Ascending aorta (tissue), 2 donors: Measurements from ENCODE around the gene TRA2B. TPM values are rescaled to one million over a fixed set of nuclear protein-coding genes. Genes with fewer than 3 reads are reported as not detected.

ENCODE experiments used
- DNase-seq, 2 donors: peaks; one replicate each; pipeline ENCODE4 v3.0.0-alpha.2; 2019; ENCODE audit warnings: low spot score in 2 of 2
- H3K27ac ChIP-seq, 2 donors: fragments of 200-600 bp; sonication (generic); one replicate each; pipeline ENCODE4 v1.5.1; 2016 to 2017; ENCODE audit warnings: mild to moderate bottlenecking in 1 of 2
- H3K27me3 ChIP-seq: fragments of 200-600 bp; sonication (generic); one replicate; pipeline ENCODE4 v1.5.1; 2017
- H3K36me3 ChIP-seq, 2 donors: fragments of 200-600 bp; sonication (generic); one replicate each; pipeline ENCODE4 v1.5.1; 2016
- H3K4me1 ChIP-seq, 2 donors: fragments of 200-600 bp; sonication (generic); one replicate each; pipeline ENCODE4 v1.5.1; 2016 to 2017; ENCODE audit warnings: mild to moderate bottlenecking in 1 of 2
- H3K4me3 ChIP-seq, 2 donors: fragments of 200-600 bp; sonication (generic); one replicate each; pipeline ENCODE4 v1.5.1; 2016 to 2017; ENCODE audit warnings: mild to moderate bottlenecking in 1 of 2
- H3K9me3 ChIP-seq, 2 donors: fragments of 200-600 bp; sonication (generic); one replicate each; pipeline ENCODE4 v1.5.1; 2016
- intact Hi-C: fragments of 100-400 bp; cut with DNase I; formaldehyde crosslinking; loops from one replicate; pipeline ENCODE4 v1.15.1; 2023
- total RNA-seq: library from RNA; depleted of rRNA; stranded (reverse); fragments of >200 nt; gene quantifications from one replicate; pipeline ENCODE4 v1.1.0, GENCODE V29; 2016
- TF ChIP-seq, protein P1 (sequence below), 3 experiments: fragments of 200-600 bp in 2 of 3; fragments of 450-650 bp in 1 of 3; sonication (generic) in 2 of 3; IDR thresholded peaks; one replicate each; pipeline ENCODE4 v1.5.1; 2016 to 2019; ENCODE audit warnings: antibody characterized with exemption in 3 of 3, mild to moderate bottlenecking in 1 of 3, moderate library complexity in 1 of 3

Gene TRA2B
- total RNA-seq, 1 donor from 2014 or later, result 138 TPM

DNA sequence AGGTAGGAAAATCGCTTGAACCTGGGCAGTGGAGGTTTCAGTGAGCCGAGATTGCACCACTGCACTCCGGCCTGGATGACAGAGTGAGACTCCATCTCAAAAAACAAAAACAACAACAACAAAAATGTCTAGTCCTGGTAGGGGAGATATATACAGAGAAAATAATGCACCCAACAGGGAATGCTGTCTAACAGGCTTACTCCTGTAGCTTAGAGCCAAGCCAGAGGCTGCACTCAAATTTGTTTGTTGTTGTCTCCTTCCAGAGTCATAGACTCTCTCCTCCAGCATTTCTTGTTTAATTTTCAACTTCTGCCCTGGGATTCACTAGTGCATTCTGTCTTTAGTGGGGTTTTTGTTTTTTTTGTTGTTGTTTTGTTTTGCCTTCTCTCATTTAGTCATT, 4.6 kb upstream of the TRA2B start:
- H3K4me3 ChIP-seq, result no peak overlapping the region
- H3K9me3 ChIP-seq, result no peaks in the 10 kb centered on the region

DNA sequence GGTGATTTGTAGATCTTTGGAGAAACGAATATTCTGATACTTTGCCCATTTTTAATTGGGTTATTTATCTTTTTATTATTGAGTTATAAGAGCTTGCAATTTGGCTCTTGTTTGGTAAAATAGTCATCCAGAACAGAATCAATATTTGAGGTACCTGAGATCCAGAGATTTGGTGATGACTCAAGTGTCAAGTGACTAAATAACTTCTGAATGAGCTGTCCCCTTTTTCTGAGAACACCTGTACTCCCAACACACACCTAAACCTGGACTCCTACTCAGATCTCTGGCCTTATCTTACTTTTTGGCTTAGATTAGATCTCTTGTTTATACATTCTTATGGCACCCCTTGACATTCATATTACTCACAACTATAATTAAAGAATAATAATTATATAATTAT, 3.1 kb upstream of the TRA2B start:
- Histone ChIP-seq H3K27me3 (no peaks in the 10 kb centered on the region), H3K4me3 (no peak overlapping the region), H3K4me1 (peaks cover 0 to 7% of the 10 kb centered on the region in 2 donors), H3K9me3 (no peaks in the 10 kb centered on the region), H3K27ac (no peak overlapping the region), H3K36me3 (no peaks in the 10 kb centered on the region)
- TF ChIP-seq, protein P1, sequence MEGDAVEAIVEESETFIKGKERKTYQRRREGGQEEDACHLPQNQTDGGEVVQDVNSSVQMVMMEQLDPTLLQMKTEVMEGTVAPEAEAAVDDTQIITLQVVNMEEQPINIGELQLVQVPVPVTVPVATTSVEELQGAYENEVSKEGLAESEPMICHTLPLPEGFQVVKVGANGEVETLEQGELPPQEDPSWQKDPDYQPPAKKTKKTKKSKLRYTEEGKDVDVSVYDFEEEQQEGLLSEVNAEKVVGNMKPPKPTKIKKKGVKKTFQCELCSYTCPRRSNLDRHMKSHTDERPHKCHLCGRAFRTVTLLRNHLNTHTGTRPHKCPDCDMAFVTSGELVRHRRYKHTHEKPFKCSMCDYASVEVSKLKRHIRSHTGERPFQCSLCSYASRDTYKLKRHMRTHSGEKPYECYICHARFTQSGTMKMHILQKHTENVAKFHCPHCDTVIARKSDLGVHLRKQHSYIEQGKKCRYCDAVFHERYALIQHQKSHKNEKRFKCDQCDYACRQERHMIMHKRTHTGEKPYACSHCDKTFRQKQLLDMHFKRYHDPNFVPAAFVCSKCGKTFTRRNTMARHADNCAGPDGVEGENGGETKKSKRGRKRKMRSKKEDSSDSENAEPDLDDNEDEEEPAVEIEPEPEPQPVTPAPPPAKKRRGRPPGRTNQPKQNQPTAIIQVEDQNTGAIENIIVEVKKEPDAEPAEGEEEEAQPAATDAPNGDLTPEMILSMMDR (IDR thresholded peaks at IDR 0.05), result no peak
- no peak for DNase-seq
- intact Hi-C loops, result loop anchor here (5.0 kb wide), 1 partner anchor 41 kb away; no protein-coding TSS in a partner anchor

More for the DNA sequence above, 4.6 kb upstream of the TRA2B start:
- TF ChIP-seq, protein P1 (IDR thresholded peaks at IDR 0.05), result no peak
- no peaks in the 10 kb centered on the region for H3K27me3 ChIP-seq
- H3K36me3 ChIP-seq, result no peaks in the 10 kb centered on the region
- peak overlapping the region; percentile 66 to 78 for H3K27ac ChIP-seq
- intact Hi-C loops, result loop anchor here (5.0 kb wide), 1 partner anchor 40 kb away; no protein-coding TSS in a partner anchor
- H3K4me1 ChIP-seq, result peaks cover 0 to 7% of the 10 kb centered on the region in 2 donors
- no peak for DNase-seq

DNA sequence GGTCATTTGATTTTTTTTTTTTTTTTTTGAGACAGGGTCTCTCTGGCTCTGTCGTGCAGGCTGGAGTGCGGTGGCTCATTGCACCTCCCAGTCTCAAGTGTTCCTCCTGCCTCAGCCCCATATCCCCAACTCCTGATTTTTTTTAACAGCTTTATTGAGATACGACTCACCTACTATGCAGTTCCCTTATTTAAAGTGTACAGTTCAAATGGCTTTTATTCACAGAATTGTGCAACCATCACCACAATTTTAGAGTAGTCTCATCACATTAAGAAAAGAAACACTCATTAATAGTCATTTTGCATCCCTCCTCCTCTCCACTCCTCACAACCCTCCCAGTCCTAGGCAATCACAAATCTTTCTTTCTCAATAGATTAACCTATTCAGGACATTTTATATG, 1.9 kb upstream of the TRA2B start:
- intact Hi-C loops, result loop anchor here (5.0 to 10.0 kb wide), 6 partner anchors 43 to 995 kb away; partner anchors contain the start of genes EIF4A2, SENP2 and ST6GAL1
- Histone ChIP-seq H3K27me3 (no peaks in the 10 kb centered on the region), H3K27ac (no peak overlapping the region), H3K36me3 (no peaks in the 10 kb centered on the region), H3K4me3 (no peak overlapping the region), H3K4me1 (peaks cover 0 to 7% of the 10 kb centered on the region in 2 donors), H3K9me3 (no peaks in the 10 kb centered on the region)
- no peak for DNase-seq
- TF ChIP-seq, protein P1 (IDR thresholded peaks at IDR 0.05), result no peak

DNA sequence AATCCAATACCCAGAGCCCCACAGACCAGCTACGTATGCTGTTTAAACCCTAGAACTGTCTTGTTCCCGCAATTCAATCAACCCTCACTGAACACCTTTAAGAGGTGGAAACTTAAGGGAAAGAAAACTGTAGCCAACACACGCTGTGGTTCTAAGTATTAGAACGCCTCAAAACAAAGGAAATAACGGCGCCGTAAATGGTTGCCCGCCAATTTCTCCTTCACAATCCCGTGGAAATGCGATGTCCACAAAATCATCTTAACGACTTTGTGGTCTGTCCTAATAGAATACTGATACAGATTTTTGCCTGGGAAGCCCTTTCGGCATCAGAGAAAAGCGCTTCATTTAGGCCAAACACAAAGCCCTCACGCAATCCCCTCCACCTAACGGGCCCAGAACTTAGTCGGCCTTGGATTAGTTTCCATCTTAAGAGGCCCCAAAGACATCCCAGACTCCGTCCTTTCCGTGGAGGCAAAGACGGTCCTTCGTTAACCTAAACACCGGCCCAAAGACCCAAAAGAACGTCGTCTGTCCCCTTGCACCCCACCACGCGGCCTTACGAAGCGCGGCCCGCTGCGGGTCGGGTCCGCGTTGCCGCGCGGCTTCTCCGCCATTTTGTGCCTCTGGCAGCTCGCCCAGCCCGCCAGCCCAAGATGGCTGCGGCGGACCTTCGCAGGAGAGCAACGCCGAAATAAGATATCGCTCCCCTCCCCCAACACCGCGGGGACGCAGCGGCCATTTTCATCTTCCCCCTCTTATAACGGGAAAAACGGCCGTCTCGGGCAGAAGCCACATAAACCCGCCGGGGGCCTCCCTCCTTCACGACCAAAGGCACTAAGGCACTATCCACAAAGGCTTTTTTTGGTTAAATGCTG, 763 bp downstream of the TRA2B start:
- intact Hi-C loops, result loop anchor here (5.0 to 10.0 kb wide), 5 partner anchors 280 to 998 kb away; partner anchors contain the start of genes EIF4A2, SENP2 and ST6GAL1
- TF ChIP-seq, protein P1 (IDR thresholded peaks at IDR 0.05), result no peak

DNA sequence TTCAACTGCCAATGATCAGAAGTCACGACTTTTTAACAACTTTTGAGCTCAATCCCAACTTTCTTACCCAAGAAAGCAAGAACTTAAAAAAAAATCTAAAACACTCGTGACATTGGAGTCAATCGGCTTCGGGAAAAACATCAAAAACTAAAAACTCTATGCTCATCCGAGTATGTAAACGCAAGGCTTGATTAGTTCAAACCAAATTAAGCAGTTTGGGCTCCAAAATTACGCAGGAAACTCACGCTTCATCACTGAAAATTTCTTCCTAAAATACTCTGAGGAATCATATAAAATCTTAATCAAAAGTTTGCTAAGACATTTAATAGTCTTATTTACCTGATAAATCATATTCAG, 1.6 kb downstream of the TRA2B start:
- intact Hi-C loops, result loop anchor here (5.0 to 10.0 kb wide), 5 partner anchors 279 to 999 kb away; partner anchors contain the start of genes EIF4A2, SENP2 and ST6GAL1
- no peak for DNase-seq
- Histone ChIP-seq H3K27me3 (no peaks in the 10 kb centered on the region), H3K9me3 (no peaks in the 10 kb centered on the region), H3K36me3 (peaks cover 0 to under 1% of the 10 kb centered on the region in 2 donors), H3K27ac (peak overlapping the region; percentile 100), H3K4me3 (peak overlapping the region; percentile 99), H3K4me1 (peaks cover 3 to 12% of the 10 kb centered on the region in 2 donors)
- TF ChIP-seq, protein P1 (IDR thresholded peaks at IDR 0.05), result no peak

More for the DNA sequence above, 763 bp downstream of the TRA2B start:
- Histone ChIP-seq H3K4me3 (peak overlapping the region; percentile 99), H3K36me3 (no peaks in the 10 kb centered on the region), H3K27me3 (no peaks in the 10 kb centered on the region), H3K4me1 (peaks cover 3 to 8% of the 10 kb centered on the region in 2 donors), H3K27ac (peak overlapping the region; percentile 100), H3K9me3 (no peaks in the 10 kb centered on the region)
- peak; percentile 52 to 95 for DNase-seq
